K562 treated with DMSO at 1 percent for 4 hours (cell line): ENCODE results near the gene CAPN8. TPM values are rescaled to one million over a fixed set of nuclear protein-coding genes. Genes with fewer than 3 reads are reported as not detected.

Experiments used
- total RNA-seq: library from RNA; unstranded; fragments of 300-600 nt; gene quantifications from 2 replicates; pipeline ENCODE4 v1.2.3, GENCODE V29; 2022; ENCODE audit not compliant: insufficient read depth

Gene CAPN8
- total RNA-seq, result not detected in 2 replicates

GRCh38 chr1:223665592-223666312 lies at the start of gene CAPN8:
CAPN8 (minus strand) TSS chr1:223665701; CDS start chr1:223665646, 55 bp downstream.

GRCh38 chr1:223712194-223712849 lies 46.8 kb upstream of the CAPN8 start, which contains the start of gene CAPN2:
CAPN2 (plus strand) TSS chr1:223712539; CDS start chr1:223712641, 102 bp downstream.

Other genes starting within 250 kb of the CAPN8 start
- 69.0 and 70.7 TPM in 2 replicates for gene CAPN2, start 46.8 kb upstream of the CAPN8 start, total RNA-seq
- gene TP53BP2, start 180.2 kb upstream of the CAPN8 start, total RNA-seq, result 24.9 and 29.2 TPM in 2 replicates